ENCODE measurements around the gene GATA3. TPM values are rescaled to one million over a fixed set of nuclear protein-coding genes. Genes with fewer than 3 reads are reported as not detected.
"Not testable (repeated sequence)": the region's sequence is repeated elsewhere in the genome, so short reads cannot be mapped to it uniquely, and the experiment has no call there.

Gene GATA3
- 16.0 TPM for total RNA-seq

DNA sequence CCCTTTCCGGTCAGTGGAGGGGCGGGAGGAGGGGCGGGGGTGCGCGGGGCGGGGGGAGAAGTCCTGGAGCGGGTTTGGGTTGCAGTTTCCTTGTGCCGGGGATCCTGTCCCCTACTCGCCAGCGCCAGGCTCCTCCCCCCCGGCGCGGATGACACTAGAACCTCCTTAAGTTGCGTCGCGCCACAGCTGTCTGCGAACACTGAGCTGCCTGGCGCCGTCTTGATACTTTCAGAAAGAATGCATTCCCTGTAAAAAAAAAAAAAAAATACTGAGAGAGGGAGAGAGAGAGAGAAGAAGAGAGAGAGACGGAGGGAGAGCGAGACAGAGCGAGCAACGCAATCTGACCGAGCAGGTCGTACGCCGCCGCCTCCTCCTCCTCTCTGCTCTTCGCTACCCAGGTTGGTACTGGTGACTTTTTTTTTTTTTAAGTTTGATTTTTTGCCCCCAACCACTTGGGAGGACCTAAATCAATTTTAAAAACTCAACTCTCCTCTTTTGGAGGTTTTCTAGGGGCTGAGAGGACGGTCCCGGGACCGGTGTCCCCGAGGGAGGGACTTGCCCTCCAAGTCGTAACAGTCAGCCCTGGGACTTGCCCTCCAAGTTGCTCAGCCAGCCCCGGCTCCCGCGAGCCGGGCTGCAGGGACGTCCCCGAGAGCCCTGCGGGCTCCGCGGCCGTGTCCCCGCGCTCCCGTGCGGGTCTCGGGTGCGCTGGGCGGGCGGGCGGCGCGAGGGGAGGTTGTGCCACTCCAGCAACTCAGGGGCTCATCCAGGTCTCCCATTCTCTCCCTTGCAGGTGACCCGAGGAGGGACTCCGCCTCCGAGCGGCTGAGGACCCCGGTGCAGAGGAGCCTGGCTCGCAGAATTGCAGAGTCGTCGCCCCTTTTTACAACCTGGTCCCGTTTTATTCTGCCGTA is at the start of gene GATA3:
GATA3 (plus strand) TSS at position 195 of the 914 bp plus-strand sequence. CDS start 968 bp downstream, outside the sequence.
- no peak for DNase-seq

DNA sequence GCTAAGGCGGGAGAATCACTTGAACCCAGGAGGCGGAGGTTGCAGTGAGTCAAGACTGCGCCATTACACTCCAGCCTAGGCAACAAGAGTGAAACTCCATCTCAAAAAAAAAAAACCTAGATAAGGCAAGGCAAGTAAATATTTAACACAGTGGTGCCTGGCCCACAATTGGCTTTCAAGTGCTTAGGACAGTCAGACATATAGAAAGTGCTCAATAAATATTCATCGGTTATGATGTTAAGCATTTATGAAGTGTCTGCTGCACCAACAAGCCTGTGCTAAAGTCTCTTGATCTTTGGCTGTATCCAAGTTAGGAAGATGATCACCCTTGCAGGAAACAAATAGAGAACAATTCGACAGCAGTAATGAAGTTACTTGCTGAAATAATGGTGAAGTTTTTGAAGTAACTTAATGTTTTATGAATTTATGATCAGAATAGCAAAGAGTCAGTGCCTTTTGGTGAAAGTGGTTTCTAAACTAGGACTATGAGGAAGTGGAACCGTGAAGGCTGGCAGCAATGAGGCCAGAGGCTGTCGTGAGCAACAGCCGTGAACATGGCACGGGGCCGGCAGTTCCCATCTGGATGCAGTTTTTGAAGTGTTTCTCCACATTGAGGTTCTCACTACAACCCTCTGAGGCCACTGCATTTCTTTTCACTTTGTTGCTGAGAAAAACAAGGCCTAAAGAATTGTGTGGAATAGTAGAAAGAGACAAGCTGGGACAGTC is 48.1 kb upstream of the GATA3 start:
- DNase-seq = no peak

DNA sequence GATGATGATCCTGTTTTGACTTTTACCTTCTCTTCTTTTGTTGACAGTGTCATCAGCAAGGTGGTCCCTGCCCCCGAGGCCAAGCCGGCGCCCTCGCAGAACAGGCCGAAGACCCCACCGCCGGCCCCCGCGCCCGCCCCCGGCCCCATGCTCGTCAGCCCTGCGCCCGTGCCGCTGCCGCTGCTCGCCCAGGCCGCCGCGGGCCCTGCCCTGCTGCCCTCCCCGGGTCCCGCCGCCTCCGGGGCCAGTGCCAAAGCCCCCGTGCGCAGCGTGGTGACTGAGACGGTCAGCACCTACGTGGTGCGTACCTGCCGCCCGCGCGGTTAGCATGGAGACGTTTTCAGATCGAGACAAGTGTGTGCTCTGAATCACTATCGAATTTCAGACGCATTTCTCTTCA is 45.5 kb upstream of the GATA3 start:
- no peak for DNase-seq

DNA sequence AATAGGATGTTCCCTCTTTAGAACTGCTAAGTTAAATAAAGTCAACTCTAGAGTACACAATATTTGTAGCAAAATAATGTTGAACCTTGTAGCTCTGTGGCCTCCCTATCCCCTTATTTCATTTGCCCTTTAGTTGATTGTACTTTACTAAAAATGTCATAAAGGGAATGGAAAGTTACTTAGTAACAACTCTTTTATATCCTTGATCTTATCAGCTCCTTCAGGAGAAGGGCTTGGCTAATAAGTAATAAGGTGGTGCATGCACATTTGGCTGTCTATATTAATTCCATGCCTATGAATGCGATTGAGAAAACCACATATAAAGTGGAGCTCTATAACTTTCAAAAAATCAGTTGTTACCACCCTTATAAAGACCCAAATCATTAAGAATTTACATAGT is 41.5 kb upstream of the GATA3 start:
- no peak for DNase-seq

DNA sequence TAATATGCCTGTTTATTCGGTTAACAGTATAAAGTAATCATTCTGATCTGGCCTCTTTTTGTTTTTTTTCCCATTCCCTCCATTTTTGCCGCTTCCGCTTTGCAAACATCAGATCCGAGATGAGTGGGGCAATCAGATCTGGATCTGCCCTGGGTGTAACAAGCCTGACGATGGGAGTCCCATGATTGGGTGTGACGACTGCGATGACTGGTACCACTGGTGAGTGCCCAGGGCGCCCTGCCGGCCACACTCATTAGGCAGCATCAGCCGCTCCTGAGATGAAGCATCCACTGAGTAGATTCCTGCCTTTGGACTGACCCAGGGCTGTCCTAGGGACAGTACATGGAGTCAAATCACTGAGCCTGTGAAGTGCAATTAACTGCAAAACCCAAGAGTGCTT is 40.9 kb upstream of the GATA3 start:
- DNase-seq = no peak

DNA sequence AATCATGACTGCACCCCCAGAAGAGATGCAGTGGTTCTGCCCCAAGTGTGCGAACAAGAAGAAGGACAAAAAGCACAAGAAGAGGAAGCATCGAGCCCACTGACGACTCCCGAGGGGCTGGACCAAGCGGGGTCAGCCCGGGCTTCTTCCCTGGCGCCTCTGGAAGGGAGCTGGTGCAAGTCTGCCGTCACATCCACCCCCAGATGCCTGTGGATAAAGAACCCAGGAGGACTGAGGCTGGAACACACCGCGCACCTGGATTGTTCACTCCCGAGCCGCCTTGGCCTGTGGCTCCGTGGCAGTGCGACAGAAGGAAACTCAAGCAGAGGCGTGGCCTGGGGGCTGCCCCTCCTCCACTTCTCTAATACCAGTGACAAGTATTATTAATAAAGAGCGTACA is 39.8 kb upstream of the GATA3 start:
- no peak for DNase-seq

DNA sequence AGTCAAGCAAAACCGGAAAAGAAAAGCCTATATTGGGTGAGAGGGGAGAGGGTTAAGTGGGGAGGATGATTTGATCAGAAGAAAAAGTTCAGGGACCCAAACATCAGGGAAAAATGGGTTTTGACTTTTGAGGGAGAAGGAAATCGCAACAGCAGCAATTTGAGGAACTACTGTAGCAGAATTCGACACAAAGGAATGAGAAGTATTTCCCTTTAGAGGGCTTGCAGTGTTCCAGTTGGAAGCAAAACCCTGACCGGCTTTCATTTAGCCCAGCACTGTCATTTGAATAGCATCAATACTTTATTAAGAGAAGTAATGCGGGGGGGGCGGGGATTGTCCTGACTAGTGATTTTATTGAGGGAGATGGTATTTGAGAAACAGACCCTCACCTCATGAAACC is 37.2 kb upstream of the GATA3 start:
- DNase-seq = no peak

DNA sequence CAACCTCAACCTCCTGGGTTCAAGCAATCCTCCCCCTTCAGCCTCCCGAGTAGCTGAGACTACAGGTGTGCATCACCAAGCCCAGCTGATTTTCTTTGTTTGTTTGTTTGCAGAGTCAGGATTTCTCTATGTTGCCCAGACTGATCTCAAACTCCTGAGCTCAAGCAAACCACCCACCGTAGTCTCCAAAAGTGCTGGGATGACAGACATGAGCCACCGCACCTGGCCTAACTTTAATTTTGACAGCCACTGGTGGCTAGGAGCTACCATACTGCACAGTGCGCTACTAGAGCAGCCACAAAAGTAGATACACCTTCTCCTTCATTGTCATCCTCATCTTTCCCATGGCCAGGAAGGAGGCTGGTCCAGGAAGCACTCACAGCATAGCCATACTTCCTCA is 31.2 kb upstream of the GATA3 start:
- DNase-seq = no peak

DNA sequence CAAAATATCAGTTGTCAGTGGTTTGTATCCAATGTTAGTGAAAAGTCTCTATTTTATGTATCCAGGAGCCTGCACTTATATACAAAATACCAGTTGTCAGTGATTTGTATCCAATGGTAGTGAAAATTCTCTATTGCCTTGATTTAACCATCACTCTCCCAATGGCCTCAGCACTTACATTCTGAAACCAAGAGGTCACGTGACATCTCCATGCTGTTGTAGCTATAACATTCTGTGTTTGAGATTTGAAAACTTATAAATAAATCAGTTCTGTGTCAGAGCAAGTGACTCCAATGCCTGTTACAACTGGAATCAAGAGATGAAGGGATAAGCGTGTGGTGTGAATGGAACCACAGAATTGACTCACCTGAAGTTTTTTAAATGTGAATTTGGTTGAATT is 30.6 kb upstream of the GATA3 start:
- DNase-seq = no peak

DNA sequence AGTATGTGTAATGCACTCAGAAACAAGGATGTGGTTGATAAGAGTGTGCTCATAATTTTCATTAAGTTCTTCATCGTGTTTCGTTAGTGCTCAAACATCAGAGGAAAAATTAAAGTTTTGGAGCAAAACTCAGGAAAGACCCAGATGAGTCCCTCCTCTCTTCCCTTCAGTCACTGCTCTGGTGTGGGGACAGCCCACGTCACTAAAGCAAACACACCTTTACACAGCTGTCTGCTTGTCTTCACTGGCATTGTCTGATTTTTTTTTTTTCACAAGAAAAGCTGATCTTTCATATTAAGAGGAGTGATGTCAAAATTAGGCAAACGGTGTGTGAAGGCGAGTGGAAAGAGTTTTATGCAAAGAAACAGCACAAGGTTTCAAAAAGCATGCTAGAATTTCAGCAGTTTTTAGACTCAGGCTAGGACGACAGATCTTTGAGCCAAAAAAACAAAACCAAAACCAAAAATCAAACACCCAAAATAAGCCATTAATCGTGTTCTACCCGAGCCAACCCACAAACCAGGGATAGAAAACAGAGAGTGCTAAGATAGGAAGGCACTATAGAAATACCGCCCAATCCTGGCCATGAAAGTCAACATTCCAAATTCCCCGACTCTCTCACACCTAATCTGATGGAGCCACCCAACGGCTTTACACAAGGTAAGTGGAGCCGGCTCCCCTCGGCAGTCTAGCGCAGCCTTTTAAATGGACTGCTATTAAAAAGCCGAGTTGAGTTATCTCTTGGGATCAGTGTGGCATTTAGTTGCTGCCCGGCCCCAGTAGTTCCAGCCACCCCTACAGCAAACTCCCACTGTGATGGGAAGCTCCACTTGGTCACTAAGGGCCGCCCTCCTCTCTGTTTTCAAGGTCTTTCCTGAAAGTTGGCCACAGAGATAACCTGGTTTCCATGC is 27.9 kb upstream of the GATA3 start:
- no peak for DNase-seq

DNA sequence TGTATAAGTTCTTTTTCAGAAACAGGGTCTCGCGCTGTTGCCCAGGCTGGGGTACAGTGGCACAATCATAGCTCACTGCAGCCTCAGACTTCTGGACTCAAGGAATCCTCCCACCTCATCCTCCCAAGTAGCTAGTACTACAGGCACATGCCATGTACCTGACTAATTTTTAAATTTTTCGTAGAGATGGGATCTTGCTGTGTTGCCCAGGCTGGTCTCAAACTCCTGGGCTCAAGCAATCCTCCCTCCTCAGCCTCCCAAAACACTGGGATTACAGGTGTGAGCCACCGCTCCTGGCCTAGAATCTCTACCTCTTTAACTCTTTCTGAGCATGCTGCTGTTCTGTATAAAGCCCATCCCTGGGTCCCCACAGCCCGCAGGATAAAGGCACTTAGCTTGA is 23.3 kb upstream of the GATA3 start:
- DNase-seq = not testable (repeated sequence)

DNA sequence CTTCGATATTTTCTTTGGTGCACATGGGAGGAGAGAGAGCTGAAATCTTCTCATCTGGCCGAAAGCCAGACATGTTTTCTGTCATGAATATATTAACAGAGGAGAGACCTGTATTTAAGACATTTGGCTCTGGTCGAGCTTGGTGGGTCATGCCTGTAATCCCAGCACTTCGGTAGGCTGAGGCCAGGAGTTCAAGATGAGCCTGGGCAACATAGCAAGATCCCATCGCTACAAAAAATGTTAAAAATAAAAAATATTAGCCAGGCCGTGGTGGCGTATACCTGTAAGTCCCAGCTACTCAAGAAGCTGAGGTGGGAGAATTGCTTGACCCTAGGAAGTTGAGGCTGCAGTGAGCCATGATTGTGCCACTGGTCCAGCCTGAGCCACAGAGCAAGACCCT is 21.9 kb upstream of the GATA3 start:
- DNase-seq = no peak

DNA sequence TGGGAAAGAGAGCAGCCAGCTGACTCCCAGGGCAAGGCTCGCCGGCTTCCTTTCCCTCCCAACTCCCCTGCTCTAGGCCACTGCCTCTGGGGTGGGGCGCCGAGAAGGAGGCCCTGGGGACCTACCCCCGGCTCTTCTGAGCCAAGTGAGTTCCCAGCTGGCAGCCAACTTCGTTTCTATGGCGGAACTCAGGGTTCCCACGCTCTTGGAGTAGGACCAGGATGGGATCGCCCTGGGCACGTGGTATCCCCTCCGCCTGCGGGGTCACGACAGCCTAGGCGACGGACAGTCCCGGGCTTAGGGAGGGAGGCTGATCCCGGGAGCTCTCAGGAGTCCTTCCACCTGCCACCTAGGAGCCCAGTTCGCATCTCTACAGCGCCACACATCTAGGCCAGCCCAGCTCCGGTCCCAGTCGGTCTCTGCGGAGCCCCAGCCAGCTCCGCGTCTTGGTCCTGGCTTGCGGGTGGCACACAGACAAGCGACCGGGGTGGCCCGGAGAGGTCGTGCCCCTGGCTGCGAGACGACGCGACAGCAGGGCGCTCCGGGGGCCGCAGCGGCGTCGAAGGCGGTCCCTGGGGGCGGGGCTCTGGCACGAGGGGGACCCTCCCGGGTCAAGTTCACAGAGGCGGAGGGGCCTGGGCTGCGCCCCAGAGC is 20.5 kb upstream of the GATA3 start:
- no peak for DNase-seq

DNA sequence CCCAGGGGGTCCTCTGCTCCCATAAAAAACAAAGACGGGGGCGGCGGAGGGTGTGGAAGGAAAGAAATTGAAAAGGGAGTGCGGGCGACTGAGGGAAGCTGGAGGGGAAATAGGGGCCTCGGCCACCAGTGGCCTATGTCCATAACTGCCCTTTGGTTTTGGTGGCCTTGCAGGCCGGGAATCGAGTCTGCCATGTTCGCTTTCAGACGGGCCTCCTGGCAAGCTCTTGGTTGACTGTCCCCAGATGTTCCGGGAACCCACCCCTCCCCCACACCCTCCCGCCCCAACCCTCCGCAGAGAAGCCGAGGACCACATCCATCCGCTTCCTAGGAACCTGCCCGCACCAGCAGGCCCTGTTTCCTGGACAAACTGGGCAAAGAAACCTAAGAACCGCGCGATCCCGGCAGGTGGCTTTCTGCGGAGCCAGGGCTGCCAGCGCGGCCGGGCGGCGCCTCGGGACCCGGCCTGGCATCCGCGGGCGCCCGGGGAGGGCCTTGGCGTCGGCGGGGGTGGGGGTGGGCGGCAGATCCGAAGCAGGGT is 20.0 kb upstream of the GATA3 start:
- no peak for DNase-seq

DNA sequence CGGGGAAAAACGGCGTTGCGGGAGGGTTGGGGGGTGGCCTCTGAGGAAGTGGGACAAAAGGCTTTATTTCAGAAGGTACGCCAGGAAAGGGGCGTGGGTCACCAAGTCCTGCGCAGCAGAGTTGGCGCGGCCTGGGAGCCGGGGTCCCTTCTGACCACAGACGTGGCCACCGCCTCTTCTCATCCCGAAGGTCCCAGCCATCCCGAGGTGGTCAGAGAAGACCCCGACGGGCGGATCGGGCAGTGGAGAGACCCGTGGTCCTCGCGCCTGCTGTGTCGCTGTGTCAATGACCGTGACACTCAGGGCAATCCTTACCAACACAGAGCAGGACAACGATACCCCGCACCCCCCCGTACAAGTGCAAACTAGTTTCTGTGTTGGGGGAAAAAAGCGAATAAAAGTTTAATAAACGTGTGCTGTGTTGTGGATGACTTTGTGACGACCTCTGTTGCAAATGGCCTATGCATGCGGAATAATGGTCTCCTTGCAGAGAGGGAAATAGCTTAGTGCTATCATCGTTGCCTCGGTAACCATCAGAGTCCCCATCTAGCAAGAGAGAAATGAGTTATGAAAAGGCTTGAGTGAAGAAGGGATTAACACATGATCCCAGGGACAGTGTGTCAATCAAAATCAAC is 19.4 kb upstream of the GATA3 start:
- DNase-seq = no peak

DNA sequence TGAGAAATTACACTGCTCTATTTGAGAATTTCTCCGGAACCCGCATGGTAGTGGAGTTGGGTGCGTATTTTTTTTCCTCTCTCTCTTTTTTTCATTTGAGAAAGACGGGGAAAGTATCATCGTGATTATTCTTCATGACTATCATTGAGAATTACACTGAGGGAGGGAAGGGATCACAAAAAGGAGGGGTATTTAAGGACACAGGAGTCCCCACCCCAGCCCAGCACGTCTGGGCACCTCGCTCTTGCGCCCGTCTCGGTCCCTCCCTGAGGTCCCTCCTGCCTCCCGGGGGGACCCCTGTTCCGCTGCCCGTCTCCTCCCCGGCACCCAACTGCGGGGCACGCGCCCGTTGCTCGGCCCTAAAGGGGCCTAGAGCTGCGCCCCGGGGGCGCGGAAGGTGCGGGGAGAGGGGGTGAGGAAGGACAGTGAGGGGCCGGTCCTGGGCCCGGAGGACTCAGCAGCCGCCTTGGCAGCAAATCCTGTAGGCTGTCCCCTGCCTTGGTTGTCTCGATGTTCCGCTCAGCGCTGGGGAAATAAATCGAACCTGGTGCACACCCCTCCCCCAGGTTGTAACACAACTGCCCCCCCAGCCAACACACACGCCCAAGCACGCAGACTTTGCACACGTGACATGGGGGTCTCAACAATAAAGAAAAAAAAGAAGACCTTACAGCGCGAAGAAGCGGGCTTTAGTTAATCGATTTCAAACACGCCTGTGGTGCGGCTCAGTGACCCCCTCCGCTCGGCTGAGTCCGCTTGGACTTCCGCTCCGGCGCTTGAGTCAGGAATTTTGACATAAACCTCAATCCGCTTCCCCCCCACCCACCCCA is 18.6 kb upstream of the GATA3 start:
- no peak for DNase-seq

DNA sequence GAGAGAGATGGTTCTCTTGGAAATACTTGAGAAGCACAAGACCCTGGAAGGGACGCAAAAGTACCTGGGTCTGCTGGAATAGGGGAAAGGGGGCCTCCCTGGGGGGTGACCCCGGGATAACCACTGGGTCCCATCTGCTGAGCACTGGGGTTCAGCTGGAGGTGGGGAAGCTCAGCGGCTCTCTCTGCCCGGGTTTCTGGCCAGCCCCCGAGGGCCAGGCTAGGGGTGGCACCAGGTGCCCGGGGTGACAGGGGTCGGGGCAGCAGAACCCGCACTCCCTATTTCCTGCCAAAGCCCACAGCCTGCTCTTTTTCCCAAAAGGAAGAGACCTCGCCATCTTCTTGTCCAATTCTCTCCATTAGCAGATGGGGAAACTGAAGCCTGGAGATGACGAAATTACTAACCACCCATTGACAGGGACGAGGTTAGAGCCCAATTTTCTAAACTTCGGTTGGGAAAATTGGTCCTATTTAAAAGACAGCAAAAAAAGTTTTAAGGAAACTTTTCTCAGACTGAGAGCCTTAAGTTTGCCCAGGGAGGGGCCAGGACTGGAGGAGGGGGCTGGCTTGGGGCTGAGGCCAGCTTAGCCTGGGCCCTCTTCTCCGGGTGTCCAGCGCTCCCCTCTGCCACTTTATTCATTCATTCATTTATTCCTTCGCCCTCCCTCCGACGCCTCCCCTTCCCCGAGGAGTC is 17.8 kb upstream of the GATA3 start:
- DNase-seq = no peak

DNA sequence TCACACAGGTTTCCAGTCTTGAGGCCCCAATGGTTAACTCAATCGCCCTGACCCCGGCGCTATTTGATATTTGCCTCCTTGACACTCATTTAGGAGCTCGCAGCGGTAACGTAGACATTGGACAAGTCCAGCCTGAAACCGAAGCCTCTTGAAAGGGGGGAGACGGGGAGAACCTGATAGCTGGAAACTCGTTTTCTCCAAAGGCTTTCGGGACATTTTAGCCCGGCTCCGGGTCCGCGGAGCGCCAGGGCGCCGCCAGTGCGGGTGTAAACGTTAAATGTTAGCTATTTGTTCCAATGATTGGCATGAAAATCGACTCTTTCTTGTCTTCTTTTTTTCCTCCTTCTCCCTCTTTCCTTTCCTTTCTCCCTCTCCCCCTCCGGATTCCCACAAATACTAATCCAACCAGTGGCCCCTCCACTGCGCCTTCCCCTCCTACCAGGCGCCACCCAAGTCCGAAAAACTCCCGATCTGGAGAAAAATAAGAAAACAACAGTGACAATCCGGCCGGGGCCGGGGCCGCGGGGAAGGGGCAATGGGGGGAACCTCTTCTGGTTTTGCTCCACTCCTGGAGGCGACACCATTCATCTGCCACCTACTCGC is 17.2 kb upstream of the GATA3 start:
- no peak for DNase-seq

Data from skin of body (tissue), 2 donors.